Activated T-cell treated with anti-CD3 and anti-CD28 coated beads, Interleukin-2, amount 50 U/mL, for 72 hours (primary cell): ENCODE measurements around the gene TMEM184B. TPM values are rescaled to one million over a fixed set of nuclear protein-coding genes. Genes with fewer than 3 reads are reported as not detected.

Experiments
- ATAC-seq, 2 donors: fragments of 150-1000 bp; cut with Tn5 transposase; replicated peaks in 1 of 2; 2 replicates each; pipeline ENCODE4 v1.10.0; 2021; ENCODE audit warnings: moderate library complexity in 2 of 2, mild to moderate bottlenecking in 1 of 2
- DNase-seq, 2 donors: peaks; one replicate each; pipeline ENCODE4 v3.0.0; 2021 to 2022; ENCODE audit warnings: mixed read lengths in 1 of 2
- H3K27ac Mint-ChIP-seq: one replicate; pipeline ENCODE4 v1.8.0; 2022; ENCODE audit warnings: mild to moderate bottlenecking, moderate library complexity, mixed read lengths
- H3K27me3 Mint-ChIP-seq: one replicate; pipeline ENCODE4 v1.8.0; 2022; ENCODE audit warnings: low read depth, mixed read lengths
- H3K36me3 Mint-ChIP-seq, 2 donors: one replicate each; pipeline ENCODE4 v1.8.0; 2022; ENCODE audit warnings: mixed read lengths in 2 of 2, mild to moderate bottlenecking in 1 of 2; ENCODE audit not compliant: insufficient read depth in 2 of 2
- H3K4me1 Mint-ChIP-seq: one replicate; pipeline ENCODE4 v1.8.0; 2022; ENCODE audit warnings: low read depth, mixed read lengths
- H3K4me3 Mint-ChIP-seq, 2 donors: one replicate each; pipeline ENCODE4 v1.8.0; 2022; ENCODE audit warnings: mild to moderate bottlenecking in 2 of 2, mixed read lengths in 2 of 2, moderate library complexity in 2 of 2
- H3K9me3 Mint-ChIP-seq, 2 donors: one replicate each; pipeline ENCODE4 v1.8.0; 2022; ENCODE audit warnings: mixed read lengths in 2 of 2
- total RNA-seq, 2 donors: library from RNA; stranded (reverse); gene quantifications; one replicate each; pipeline ENCODE4 v1.2.3, GENCODE V29; 2022

The TMEM184B gene
- total RNA-seq, 2 donors from 2014 or later: 22.9 to 27.5 TPM

- no peak for ATAC-seq
- Mint-ChIP-seq H3K9me3 (no peaks in the 10 kb centered on the region), H3K27me3 (no peaks in the 10 kb centered on the region), H3K27ac (no peak overlapping the region), H3K36me3 (no peaks in the 10 kb centered on the region), H3K4me3 (peak overlapping the region in 1 of 2 donors; percentile 44), H3K4me1 (peaks cover 76% of the 10 kb centered on the region)
- DNase-seq: no peak
Measured at GRCh38 chr22:38175206-38176118, 97.3 kb downstream of the TMEM184B start.

DNA sequence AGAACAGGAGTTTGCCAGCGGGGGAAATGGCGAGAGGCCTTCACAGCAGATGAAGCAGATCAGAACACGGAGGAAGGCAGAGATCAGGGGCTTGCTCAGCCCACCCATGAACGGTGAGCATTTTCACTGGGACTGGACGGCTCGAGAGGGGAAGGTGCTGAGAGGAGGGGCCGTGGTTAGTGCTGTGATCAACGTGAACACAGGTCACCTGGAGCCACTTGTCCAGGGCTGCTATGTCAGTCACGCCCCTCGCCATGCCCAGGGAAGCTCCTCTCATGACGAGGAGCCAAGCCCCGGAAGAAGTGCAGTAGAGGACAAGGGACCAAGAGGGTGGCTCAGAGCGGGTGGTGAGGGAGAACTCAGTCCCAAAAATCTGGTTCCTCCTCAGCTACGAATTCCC, 98.2 kb downstream of the TMEM184B start:
- Mint-ChIP-seq H3K9me3 (no peaks in the 10 kb centered on the region), H3K4me1 (peaks cover 68% of the 10 kb centered on the region), H3K4me3 (no peak overlapping the region), H3K36me3 (no peaks in the 10 kb centered on the region), H3K27me3 (no peaks in the 10 kb centered on the region), H3K27ac (no peak overlapping the region)
- ATAC-seq: no peak
- no peak for DNase-seq

GRCh38 chr22:38173641-38173906, 99.2 kb downstream of the TMEM184B start:
- no peak for ATAC-seq
- Mint-ChIP-seq H3K4me1 (peaks cover 57% of the 10 kb centered on the region), H3K27me3 (no peaks in the 10 kb centered on the region), H3K4me3 (no peak overlapping the region), H3K36me3 (no peaks in the 10 kb centered on the region), H3K9me3 (no peaks in the 10 kb centered on the region), H3K27ac (no peak overlapping the region)
- DNase-seq: no peak

- Mint-ChIP-seq H3K4me3 (peak overlapping the region; percentile 57 to 65), H3K9me3 (no peaks in the 10 kb centered on the region), H3K4me1 (peaks cover 53% of the 10 kb centered on the region), H3K27me3 (no peaks in the 10 kb centered on the region), H3K27ac (peak overlapping the region; percentile 5), H3K36me3 (peaks cover under 1% of the 10 kb centered on the region in 2 donors)
- peak; percentile 43 to 57 for ATAC-seq
- DNase-seq: peak; percentile 32 to 49
Measured at GRCh38 chr22:38172832-38173640, 99.8 kb downstream of the TMEM184B start.

GRCh38 chr22:38171927-38172831, 100.6 kb downstream of the TMEM184B start:
- peak overlapping the region in 1 of 2 donors; percentile 32 for H3K4me3 Mint-ChIP-seq
- peaks cover 4% of the 10 kb centered on the region in 2 donors for H3K36me3 Mint-ChIP-seq
- peak overlapping the region; percentile 58 for H3K27ac Mint-ChIP-seq
- H3K27me3 Mint-ChIP-seq: no peaks in the 10 kb centered on the region
- DNase-seq: no peak
- no peak for ATAC-seq
- no peaks in the 10 kb centered on the region for H3K9me3 Mint-ChIP-seq
- peaks cover 44% of the 10 kb centered on the region for H3K4me1 Mint-ChIP-seq

DNA sequence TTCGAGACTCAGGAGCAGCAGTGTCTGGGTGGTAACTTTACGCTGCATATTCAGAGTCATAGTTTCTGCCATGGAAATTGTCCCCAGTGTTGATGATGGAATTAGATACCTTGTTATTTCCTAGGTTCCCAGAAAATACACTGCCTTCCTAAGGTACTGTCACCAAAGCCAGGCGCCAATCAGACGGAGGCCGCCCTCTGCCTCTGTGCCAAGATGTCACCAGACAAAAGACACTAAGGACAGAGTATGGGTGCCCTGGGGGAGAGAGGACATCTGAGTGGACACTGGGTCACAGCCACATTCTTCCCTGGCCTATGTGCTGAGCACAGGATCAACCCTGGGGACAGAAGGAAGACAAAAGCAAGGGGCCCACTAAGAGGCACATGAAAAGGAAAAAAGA, 102.3 kb downstream of the TMEM184B start:
- Mint-ChIP-seq H3K27me3 (no peaks in the 10 kb centered on the region), H3K4me1 (peaks cover 27% of the 10 kb centered on the region), H3K36me3 (peaks cover 4% of the 10 kb centered on the region in 2 donors), H3K4me3 (no peak overlapping the region), H3K27ac (no peak overlapping the region), H3K9me3 (no peaks in the 10 kb centered on the region)
- DNase-seq: no peak
- ATAC-seq: no peak

Other genes starting within 250 kb of the TMEM184B start
- 10 to 100 TPM; 21.2 to 24.2 TPM for gene PICK1, start 215.6 kb downstream of the TMEM184B start, total RNA-seq
- gene SLC16A8, start 188.8 kb downstream of the TMEM184B start, total RNA-seq: not detected
- gene BAIAP2L2, start 162.3 kb downstream of the TMEM184B start, total RNA-seq: 1 to 10 TPM; 1.3 to 1.4 TPM
- 100 to 1,000 TPM in 1 of 2 donors, 10 to 100 TPM in 1; 87.5 to 102 TPM for gene PLA2G6, start 91.2 kb downstream of the TMEM184B start, total RNA-seq
- gene MAFF, start 71.0 kb downstream of the TMEM184B start, total RNA-seq: 10 to 100 TPM; 15.6 to 20.3 TPM
- gene CSNK1E, start 44.4 kb upstream of the TMEM184B start, total RNA-seq: 100 to 1,000 TPM; 106 to 107 TPM
- not detected for gene KCNJ4, start 182.2 kb upstream of the TMEM184B start, total RNA-seq
- gene KDELR3, start 195.1 kb upstream of the TMEM184B start, total RNA-seq: under 1 TPM; 0.31 to 0.37 TPM
- 100 to 1,000 TPM; 374 to 431 TPM for gene DDX17, start 233.3 kb upstream of the TMEM184B start, total RNA-seq